ENCODE data around the gene VSTM2L.
A peak's percentile ranks its signal among the peaks of the same experiment; 100 is the strongest.

GRCh38 chr20:37914672-37915433 lies 11.9 kb downstream of the VSTM2L start:
- TF ChIP-seq CTCF (optimal IDR thresholded peaks at IDR 0.05 in 1 of 3, IDR thresholded peaks at IDR 0.05 in 1 of 3, conservative IDR thresholded peaks at IDR 0.05 in 1 of 3; ENCODE audit: extremely low read depth in 1 of 3, insufficient read depth in 2 of 3, low read length in 3 of 3) (no peak), EZH2 (IDR thresholded peaks at IDR 0.05; ENCODE audit: low read length) (peak; percentile 28)
